Endothelial cell of umbilical vein (primary cell): ENCODE results near the gene PFN4.

ENCODE experiments used
- CTCF ChIP-seq, 2 donors: IDR thresholded peaks; 1 replicate in 1 of 2; 2 replicates in 1 of 2; pipeline ENCODE4 v1.5.1; 2011; ENCODE audit warnings: low read length in 2 of 2, mild to moderate bottlenecking in 2 of 2, moderate library complexity in 2 of 2, control low read depth in 1 of 2, inconsistent platforms in 1 of 2, low read depth in 1 of 2; ENCODE audit not compliant: insufficient read depth in 1 of 2; ENCODE audit errors: extremely low read depth in 1 of 2
- EZH2 ChIP-seq: IDR thresholded peaks from 2 replicates; pipeline ENCODE4 v1.6.1; 2012; ENCODE audit warnings: borderline replicate concordance, low read depth, mild to moderate bottlenecking, moderate library complexity, low read length, inconsistent platforms; ENCODE audit not compliant: severe bottlenecking
- FOS ChIP-seq: IDR thresholded peaks from 2 replicates; pipeline ENCODE4 v1.6.1; 2011; ENCODE audit warnings: mild to moderate bottlenecking, low read length, moderate library complexity, borderline replicate concordance; ENCODE audit not compliant: insufficient read depth
- GATA2 ChIP-seq: IDR thresholded peaks from 2 replicates; pipeline ENCODE4 v1.7.0; 2011; ENCODE audit warnings: low read depth, mild to moderate bottlenecking, moderate library complexity, mixed read lengths, low read length; ENCODE audit not compliant: insufficient read length, insufficient read depth
- MAX ChIP-seq: IDR thresholded peaks from 2 replicates; pipeline ENCODE4 v1.6.1; 2011; ENCODE audit not compliant: insufficient read depth, insufficient read length
- POLR2A ChIP-seq: IDR thresholded peaks from 2 replicates; pipeline ENCODE4 v1.6.1; 2012; ENCODE audit warnings: low read depth, mild to moderate bottlenecking, control low read depth, low read length

- no peak for TF ChIP-seq CTCF (IDR thresholded peaks at IDR 0.05; ENCODE audit: extremely low read depth in 1 of 2, insufficient read depth in 1 of 2, low read depth in 1 of 2, low read length in 2 of 2)
- no peak for TF ChIP-seq MAX
- no peak for TF ChIP-seq GATA2
- no peak for TF ChIP-seq EZH2
- no peak for TF ChIP-seq POLR2A
- no peak for TF ChIP-seq FOS
These were observed 40.5 kb upstream of the PFN4 start for GRCh38 chr2:24163601-24164000.
